Epidermal melanocyte (primary cell): ENCODE measurements around the gene OLA1.

Experiments
- DNase-seq: peaks from one replicate; pipeline ENCODE4 v3.0.0; 2011; ENCODE audit warnings: low spot score; ENCODE audit not compliant: insufficient read length

OLA1 gene

DNA sequence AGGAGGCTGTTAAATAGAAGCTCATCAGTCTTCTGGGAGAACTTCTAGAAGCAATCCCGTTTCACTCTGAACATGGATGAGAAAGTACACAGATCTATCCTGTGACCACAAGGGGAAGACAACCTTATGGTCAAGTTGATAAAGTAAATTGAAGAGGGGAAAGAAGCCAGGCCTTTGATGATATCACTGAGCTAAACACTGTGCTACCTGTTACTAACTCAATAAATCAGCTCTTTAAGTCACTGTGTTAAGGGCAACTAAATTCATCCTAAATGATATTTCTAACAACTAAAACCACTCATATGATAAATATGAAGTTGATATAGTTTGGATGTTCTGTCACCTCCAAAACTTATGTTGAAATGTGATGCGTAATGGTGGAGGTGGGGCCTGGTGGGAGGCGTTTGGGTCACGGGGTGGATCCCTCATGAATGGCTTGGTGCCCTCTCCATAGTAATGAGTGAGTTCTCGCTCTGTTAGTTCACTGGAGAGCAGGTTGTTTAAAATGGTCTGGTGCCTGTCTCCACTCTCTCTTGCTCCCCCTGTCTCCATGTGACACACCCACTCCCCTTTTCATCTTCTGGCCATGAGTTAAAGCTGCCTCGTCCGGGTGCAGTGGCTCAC is 23.6 kb downstream of the OLA1 start:
- DNase-seq: no peak

DNA sequence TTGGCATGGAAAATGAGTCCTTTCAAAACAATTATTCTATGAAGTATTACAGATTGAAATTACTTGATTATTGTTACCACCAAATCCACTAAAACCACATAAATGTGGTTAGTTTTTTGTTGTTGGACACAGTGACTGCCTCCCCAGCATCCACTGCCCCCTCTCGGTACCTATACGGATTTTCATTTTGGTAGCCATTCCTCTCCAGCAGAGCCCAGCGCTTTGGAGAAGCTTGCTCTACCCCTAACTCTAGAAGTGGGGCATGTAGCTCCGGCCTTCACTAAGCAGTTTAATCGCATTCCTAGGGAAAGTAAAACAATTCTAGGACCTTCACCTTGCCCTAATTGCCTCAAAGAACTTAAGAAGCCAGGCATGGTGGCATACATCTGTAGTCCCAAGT is 24.2 kb downstream of the OLA1 start:
- DNase-seq: no peak

GRCh38 chr2:174223388-174223787 is 24.9 kb downstream of the OLA1 start:
- no peak for DNase-seq

GRCh38 chr2:174222154-174222553 is 26.2 kb downstream of the OLA1 start:
- no peak for DNase-seq

DNA sequence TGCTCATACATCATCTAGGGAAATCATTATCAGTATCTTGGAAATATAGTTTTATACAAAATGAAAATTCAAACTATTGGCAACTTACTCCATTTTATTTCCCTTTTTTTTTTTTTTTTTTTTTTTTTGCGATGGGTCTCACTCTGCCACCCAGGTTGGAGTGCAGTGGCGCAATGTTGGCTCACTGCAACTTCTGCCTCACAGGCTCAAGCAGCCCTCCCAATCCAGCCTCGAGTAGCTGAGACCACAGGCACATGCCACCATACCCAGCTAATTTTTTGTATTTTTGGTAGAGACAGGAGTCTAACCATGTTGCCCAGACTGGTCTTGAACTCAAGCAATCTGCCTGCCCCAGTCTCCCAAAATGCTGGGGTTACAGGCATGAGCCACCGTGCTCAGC is 29.0 kb downstream of the OLA1 start:
- DNase-seq: no peak

- no peak for DNase-seq
Observed at GRCh38 chr2:174218773-174219172, 29.6 kb downstream of the OLA1 start.

GRCh38 chr2:174217869-174218268 is 30.5 kb downstream of the OLA1 start:
- no peak for DNase-seq

- no peak for DNase-seq
Observed at GRCh38 chr2:174211954-174212353, 36.4 kb downstream of the OLA1 start.

DNA sequence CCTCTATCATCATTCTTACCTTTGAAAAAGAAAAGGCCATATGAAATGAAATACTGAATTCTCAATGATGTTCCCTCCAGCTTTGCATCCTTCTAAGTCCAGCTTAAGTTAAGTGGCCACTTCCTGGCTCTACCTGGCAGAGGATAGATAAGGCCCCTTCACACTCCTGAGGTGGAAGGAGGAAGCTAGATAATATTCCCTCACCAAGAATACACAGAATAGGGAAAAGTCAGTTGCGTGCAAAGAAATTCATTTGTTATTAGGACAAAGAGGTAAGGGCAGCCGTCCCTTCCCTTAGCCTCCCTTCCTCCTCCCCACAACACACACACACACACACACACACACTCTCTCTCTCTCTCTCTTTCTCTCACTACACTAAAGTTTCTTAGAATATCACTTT is 37.5 kb downstream of the OLA1 start:
- DNase-seq: no peak

GRCh38 chr2:174209325-174209724 is 39.0 kb downstream of the OLA1 start:
- DNase-seq: no peak

DNA sequence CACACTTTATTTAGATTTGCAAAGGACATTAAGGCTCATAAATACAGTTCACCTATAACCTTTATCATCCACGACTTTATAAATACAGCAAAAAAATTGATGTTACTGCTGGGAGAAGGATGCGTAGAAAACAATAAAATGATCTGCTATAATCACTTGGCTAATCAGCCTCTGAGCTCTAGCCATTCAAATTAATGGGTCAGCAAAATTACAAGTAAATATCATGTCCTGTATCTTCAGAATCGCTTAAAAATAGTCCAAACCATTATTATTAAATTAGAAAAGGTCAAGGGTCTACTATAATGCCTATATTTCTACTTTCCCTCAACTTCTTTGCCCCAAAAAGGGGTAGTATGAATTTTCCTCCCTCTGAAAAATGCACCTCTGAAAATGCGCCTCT is 40.3 kb downstream of the OLA1 start:
- DNase-seq: no peak

DNA sequence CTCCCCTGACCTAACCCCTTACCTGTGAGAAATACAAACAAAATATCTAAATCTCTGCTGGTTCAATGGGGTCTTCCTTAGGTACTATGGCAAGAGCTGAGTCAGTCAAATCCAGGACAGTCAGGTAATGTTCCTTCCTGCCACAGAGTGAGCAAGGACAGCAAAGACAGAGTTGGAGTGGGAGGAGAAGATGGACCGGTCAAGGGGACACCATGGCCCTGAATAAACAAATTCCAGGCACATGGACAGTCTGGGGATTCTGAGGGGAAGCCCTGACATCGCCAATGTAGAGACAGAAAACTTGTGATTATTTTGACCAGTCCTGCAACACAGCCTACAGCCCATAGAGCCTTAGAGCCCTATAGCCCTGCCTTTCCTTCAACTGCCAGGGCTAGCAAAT is 42.8 kb downstream of the OLA1 start:
- no peak for DNase-seq

DNA sequence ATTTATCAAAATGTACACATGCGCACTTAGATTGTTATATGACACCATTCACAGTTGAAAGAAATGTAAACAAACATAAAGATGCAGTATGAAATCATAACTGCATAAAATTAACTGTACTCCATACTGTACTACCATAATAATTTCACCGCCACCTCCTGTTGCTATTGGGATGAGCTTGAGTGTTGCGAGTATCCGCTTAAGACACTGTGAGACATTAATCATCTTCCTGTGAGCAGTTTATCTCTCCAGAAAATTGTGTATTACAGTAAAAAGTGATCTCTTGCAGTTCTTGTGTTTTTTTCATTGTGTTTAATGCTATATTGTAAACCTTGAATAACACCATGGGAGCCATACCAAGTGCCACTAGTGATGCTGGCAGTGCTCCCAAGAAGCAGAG is 46.1 kb downstream of the OLA1 start:
- DNase-seq: no peak

DNA sequence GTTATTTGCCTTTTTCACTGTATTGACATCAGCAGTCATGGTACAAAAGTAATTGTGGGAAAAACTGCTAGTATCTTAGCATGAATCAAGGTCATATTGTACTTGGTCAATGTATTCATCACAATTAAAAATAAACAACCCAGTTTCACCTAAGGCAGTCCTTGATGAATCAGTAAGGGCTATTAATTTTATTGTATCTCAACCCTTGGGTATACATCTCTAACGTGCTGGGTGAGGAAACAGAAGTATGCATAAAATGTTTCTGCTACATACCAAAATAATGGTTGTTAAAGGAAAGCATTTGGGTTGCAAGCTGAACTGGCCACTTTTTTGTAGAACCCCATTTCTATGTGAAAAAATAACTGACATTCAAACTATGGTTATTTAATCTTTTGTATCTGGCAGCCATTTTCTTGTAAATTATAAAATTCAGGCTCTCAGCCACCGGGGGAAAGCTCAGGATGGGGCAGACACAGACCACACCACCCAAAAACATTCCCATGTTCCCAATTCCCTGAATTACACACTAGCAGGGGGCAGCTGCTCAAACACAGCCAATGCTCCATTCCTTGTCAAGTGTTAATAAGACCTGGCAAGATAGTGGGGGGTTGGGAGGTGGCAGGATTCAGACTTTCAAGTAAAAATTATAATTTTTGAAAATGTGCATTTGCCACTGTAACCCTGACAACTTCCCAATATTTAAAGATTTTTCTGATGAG is 49.3 kb downstream of the OLA1 start:
- no peak for DNase-seq

DNA sequence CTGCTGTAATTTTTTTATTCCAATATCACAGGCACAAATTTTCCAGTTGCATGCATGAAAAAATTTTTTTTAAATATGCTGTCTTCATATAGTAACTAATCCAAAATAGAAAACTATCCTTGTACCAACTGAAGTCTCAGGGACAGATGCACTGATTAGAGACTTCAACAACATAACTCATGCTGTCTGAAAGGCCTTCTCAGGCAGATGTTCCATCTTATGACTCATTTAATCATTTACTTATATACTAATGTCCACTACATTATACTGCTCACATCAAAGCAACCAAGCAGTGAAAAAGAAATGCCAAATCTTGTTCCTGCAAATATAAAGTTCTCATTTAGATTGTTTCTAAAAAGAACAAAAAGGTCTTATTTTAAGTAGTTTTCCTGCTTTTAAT is 53.1 kb downstream of the OLA1 start:
- DNase-seq: no peak

GRCh38 chr2:174193737-174194136 is 54.6 kb downstream of the OLA1 start:
- DNase-seq: no peak

DNA sequence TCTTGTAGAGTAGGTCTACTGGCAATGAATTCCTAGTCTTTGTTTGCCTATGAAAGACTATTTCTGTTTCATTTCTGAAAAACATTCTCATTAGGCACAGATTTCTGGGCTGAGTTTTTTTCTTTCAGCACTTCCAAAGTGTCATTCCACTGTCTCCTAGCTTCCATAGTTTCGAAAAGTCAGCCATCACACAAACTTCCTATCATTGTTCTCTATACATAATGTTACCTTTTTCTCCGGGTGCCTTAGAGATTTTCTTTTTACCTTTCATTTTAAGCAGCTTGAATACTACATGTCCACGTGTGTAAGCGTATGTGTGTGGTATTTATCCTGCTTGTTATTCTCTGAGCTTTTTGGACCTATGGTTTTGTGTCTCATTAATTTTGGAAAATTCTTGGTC is 55.7 kb downstream of the OLA1 start:
- DNase-seq: no peak

GRCh38 chr2:174191342-174192074 is 56.8 kb downstream of the OLA1 start:
- DNase-seq: no peak

- no peak for DNase-seq
Observed at GRCh38 chr2:174184915-174185314, 63.4 kb downstream of the OLA1 start.

DNA sequence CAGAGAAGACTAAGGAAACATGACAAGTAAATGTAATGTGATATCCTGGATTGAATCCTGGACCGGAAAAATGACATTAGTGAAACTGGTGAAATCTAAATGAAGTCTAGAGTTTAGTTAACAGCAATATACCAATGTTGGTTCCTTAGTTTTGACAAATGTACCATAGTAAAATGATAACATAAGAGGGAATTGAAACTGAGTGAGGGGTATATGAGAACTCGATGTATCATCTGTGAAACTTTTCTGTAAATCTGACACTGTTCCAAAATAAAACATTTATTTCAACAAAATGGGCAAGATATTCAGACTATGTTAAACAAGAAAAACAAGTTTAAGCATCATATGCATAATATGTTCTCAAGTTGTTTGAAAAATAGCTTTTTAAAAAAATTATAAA is 63.8 kb downstream of the OLA1 start:
- DNase-seq: no peak

DNA sequence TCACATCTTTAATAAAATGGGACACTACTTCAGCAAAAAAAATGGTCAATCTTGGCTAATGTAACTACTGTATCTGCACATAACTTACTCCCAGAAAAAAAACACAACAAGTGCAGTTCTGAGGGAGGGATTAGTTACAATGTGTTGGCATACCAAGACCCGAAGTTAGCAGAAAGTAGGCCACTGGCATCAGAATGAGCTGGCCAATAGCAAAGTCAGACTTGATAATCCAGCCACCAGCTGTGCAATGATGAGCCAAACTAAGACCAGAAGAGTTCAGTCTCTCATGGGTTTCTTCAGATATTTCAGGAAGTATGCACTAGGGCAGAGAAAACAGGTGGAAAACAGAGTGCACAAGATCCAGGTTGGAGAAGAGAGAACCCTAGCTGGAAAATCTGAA is 65.3 kb downstream of the OLA1 start:
- DNase-seq: no peak

- DNase-seq: no peak
Observed at GRCh38 chr2:174181368-174181767, 67.0 kb downstream of the OLA1 start.

DNA sequence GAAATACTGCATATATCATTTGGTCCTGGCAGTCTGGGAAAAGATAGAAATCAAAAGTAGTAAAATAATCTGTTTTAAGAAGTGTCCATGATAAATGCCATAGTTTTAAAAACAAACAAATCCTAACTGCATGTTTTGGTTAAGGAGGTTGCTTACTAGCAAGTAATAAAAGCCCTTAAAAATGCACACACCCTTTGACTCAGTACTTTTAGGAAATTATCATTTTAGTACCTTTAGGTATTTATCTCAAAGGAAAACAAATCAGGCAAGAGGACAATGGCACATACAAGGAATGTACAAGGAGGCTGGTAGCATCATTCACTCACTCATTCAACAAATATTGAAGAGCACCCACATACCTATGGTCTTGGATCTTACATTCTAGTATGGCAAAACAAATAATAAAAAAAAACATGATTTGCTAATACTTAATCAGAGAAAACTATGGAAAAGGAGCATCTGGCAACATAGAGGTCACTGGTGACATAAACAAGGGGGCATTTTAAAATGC is 67.6 kb downstream of the OLA1 start:
- DNase-seq: no peak
